ENCODE data around the gene MPL.

MPL gene

DNA sequence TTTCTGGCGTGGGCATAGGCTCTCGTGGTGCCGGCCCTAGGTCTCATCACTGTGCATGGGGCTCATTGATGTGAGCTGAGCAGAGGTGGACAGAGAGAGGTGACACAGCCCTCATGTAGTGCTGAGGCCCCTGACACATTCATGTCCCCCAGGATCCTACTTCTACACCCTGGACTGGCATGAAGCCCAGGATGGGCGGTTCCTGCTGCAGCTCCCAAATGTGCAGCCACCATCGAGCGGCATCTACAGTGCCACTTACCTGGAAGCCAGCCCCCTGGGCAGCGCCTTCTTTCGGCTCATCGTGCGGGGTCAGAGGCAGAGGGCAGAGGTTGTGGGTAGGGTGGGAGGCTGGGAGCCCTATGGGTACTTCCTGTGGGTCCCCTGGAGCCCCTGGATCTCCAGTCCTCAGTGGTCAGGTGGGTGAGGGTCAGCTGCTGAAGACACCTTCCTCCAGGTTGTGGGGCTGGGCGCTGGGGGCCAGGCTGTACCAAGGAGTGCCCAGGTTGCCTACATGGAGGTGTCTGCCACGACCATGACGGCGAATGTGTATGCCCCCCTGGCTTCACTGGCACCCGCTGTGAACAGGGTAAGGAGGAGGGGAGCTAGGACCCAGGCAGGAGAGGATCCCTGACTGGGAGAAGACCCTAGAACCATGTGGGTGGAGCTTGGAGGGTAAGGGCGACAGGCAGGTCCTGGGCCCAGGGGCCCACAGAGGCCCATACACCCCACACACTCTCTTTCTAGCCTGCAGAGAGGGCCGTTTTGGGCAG is 30.7 kb upstream of the MPL start:
- Histone ChIP-seq H3K36me3 (ENCODE audit: low read length) (no peaks in the 10 kb centered on the region), H2AFZ (ENCODE audit: low read depth, low read length, severe bottlenecking) (no peak overlapping the region), H3K9me3 (ENCODE audit: insufficient read depth, low read length) (no peaks in the 10 kb centered on the region), H3K4me3 (ENCODE audit: insufficient read depth, low read length, poor library complexity, severe bottlenecking) (no peak overlapping the region), H4K20me1 (ENCODE audit: low read depth, low read length) (no peaks in the 10 kb centered on the region), H3K79me2 (ENCODE audit: insufficient read depth, low read length) (no peaks in the 10 kb centered on the region), H3K27me3 (ENCODE audit: low read length) (no peaks in the 10 kb centered on the region), H3K9me2 (replicated peaks; ENCODE audit: insufficient read depth, low read length) (no peaks in the 10 kb centered on the region), H3K4me2 (ENCODE audit: low read depth, low read length, poor library complexity, severe bottlenecking) (no peak overlapping the region), H3K27ac (ENCODE audit: low read depth, low read length) (no peak overlapping the region), H3K9ac (ENCODE audit: low read length) (no peak overlapping the region), H3F3A (ENCODE audit: insufficient read depth) (no peaks in the 10 kb centered on the region)
- no peak for TF ChIP-seq EZH2phosphoT487 (conservative IDR thresholded peaks at IDR 0.05; ENCODE audit: low read length)

DNA sequence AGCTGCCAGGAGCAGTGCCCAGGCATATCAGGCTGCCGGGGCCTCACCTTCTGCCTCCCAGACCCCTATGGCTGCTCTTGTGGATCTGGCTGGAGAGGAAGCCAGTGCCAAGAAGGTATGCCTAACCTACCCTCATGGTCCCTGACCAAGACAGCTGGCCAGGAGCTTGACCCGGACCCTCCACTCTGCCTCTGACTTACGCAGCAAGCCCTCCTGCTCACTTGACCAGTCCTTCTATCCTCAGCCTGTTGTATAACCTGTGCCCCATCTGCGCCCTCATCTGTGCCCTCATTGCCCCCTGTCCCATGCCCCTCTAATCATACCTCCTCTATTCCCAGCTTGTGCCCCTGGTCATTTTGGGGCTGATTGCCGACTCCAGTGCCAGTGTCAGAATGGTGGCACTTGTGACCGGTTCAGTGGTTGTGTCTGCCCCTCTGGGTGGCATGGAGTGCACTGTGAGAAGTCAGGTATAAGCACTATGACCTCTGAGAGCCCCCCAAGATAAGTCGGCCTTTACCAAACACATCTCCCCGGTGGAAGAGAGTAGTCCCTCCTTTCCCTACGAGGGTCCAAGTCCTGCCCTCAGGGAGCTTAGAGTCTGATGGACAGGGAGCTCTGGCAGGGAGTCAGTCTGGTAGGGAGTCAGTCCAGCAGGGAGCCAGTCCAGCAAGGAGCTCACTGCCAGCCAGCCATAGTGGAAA is 30.0 kb upstream of the MPL start:
- no peaks in the 10 kb centered on the region for H3K36me3 ChIP-seq (ENCODE audit: low read length)
- H3K27me3 ChIP-seq (ENCODE audit: low read length): no peaks in the 10 kb centered on the region
- no peak overlapping the region for H3K4me2 ChIP-seq (ENCODE audit: low read depth, low read length, poor library complexity, severe bottlenecking)
- no peaks in the 10 kb centered on the region for H3K9me2 ChIP-seq (replicated peaks; ENCODE audit: insufficient read depth, low read length)
- no peaks in the 10 kb centered on the region for H3K79me2 ChIP-seq (ENCODE audit: insufficient read depth, low read length)
- no peaks in the 10 kb centered on the region for H4K20me1 ChIP-seq (ENCODE audit: low read depth, low read length)
- H3F3A ChIP-seq (ENCODE audit: insufficient read depth): no peaks in the 10 kb centered on the region
- no peak for TF ChIP-seq EZH2phosphoT487 (conservative IDR thresholded peaks at IDR 0.05; ENCODE audit: low read length)
- TF ChIP-seq, protein P1, sequence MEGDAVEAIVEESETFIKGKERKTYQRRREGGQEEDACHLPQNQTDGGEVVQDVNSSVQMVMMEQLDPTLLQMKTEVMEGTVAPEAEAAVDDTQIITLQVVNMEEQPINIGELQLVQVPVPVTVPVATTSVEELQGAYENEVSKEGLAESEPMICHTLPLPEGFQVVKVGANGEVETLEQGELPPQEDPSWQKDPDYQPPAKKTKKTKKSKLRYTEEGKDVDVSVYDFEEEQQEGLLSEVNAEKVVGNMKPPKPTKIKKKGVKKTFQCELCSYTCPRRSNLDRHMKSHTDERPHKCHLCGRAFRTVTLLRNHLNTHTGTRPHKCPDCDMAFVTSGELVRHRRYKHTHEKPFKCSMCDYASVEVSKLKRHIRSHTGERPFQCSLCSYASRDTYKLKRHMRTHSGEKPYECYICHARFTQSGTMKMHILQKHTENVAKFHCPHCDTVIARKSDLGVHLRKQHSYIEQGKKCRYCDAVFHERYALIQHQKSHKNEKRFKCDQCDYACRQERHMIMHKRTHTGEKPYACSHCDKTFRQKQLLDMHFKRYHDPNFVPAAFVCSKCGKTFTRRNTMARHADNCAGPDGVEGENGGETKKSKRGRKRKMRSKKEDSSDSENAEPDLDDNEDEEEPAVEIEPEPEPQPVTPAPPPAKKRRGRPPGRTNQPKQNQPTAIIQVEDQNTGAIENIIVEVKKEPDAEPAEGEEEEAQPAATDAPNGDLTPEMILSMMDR (IDR thresholded peaks at IDR 0.05; ENCODE audit: insufficient read depth, low read length, poor library complexity, severe bottlenecking): no peak
- H2AFZ ChIP-seq (ENCODE audit: low read depth, low read length, severe bottlenecking): no peak overlapping the region
- H3K9ac ChIP-seq (ENCODE audit: low read length): no peak overlapping the region
- no peaks in the 10 kb centered on the region for H3K9me3 ChIP-seq (ENCODE audit: insufficient read depth, low read length)
- H3K4me3 ChIP-seq (ENCODE audit: insufficient read depth, low read length, poor library complexity, severe bottlenecking): no peak overlapping the region
- no peak overlapping the region for H3K27ac ChIP-seq (ENCODE audit: low read depth, low read length)

DNA sequence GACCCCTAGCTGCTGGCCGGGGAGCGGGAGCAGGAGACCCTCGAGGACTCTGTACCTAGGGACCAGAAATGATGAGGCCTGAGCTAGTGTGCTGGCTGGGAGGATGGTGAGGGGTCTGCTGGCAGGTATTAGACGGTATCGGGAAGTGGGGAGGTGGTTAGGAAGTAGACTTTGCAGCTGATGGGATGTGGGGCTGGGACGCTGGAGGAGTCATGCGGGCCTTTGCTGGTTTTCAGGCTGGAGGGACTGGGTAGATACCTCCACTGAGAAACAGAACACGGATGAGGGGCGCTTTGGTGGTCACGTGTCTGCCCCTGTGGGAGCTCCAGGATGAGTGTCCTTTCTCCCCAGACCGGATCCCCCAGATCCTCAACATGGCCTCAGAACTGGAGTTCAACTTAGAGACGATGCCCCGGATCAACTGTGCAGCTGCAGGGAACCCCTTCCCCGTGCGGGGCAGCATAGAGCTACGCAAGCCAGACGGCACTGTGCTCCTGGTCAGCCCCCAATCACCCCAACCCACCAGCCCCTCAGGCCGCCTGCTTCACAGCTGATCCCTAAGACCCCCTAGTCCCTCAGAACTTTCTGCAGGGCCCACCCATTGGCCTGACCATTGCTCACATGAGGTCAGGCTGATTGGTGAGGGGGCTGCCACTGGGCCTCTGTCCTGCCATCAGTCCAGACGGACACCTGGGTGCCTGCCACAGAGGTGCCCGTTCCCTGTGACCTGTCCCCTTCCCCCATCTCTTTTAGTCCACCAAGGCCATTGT is 28.8 kb upstream of the MPL start:
- Histone ChIP-seq H3K4me3 (ENCODE audit: insufficient read depth, low read length, poor library complexity, severe bottlenecking) (no peak overlapping the region), H3K27me3 (ENCODE audit: low read length) (no peaks in the 10 kb centered on the region)

More for the DNA sequence above, 28.8 kb upstream of the MPL start:
- H3K27ac ChIP-seq (ENCODE audit: low read depth, low read length): no peak overlapping the region
- no peaks in the 10 kb centered on the region for H3K79me2 ChIP-seq (ENCODE audit: insufficient read depth, low read length)
- H3K9me2 ChIP-seq (replicated peaks; ENCODE audit: insufficient read depth, low read length): no peaks in the 10 kb centered on the region
- no peaks in the 10 kb centered on the region for H3K36me3 ChIP-seq (ENCODE audit: low read length)
- no peaks in the 10 kb centered on the region for H3F3A ChIP-seq (ENCODE audit: insufficient read depth)
- H3K9ac ChIP-seq (ENCODE audit: low read length): no peak overlapping the region
- H2AFZ ChIP-seq (ENCODE audit: low read depth, low read length, severe bottlenecking): no peak overlapping the region
- H3K4me2 ChIP-seq (ENCODE audit: low read depth, low read length, poor library complexity, severe bottlenecking): no peak overlapping the region
- H3K9me3 ChIP-seq (ENCODE audit: insufficient read depth, low read length): no peaks in the 10 kb centered on the region
- no peak for TF ChIP-seq EZH2phosphoT487 (conservative IDR thresholded peaks at IDR 0.05; ENCODE audit: low read length)
- TF ChIP-seq, protein P1 (IDR thresholded peaks at IDR 0.05; ENCODE audit: insufficient read depth, low read length, poor library complexity, severe bottlenecking): no peak
- no peaks in the 10 kb centered on the region for H4K20me1 ChIP-seq (ENCODE audit: low read depth, low read length)

All from SU-DHL-6 (cell line).